Panc1 (cell line): Measurements from ENCODE around the gene FGD5. TPM values are rescaled to one million over a fixed set of nuclear protein-coding genes. Genes with fewer than 3 reads are reported as not detected.

Source experiments
- ATAC-seq: fragments of 200-7000 bp; cut with Tn5 transposase; 2 replicates; pipeline ENCODE4 v1.9.1; 2020; ENCODE audit warnings: mild to moderate bottlenecking, moderate library complexity
- BruUV-seq: library from RNA; stranded (reverse); fragments of 400-500 nt; replicated peaks from 2 replicates; lab custom pipeline; 2021; lab: Mats Ljungman, UMichigan
- CTCF ChIA-PET: fragments of 300-600 bp; sonication (Branson Sonifier 250); formaldehyde crosslinking; loops from one replicate; lab custom pipeline; 2022; ENCODE audit warnings: antibody characterized with exemption; lab: Charles Lee
- POLR2A ChIA-PET: fragments of 300-600 bp; sonication (Branson Sonifier 250); formaldehyde crosslinking; loops from one replicate; lab custom pipeline; 2022; ENCODE audit warnings: antibody characterized with exemption; lab: Charles Lee
- DNase-seq: peaks from one replicate; pipeline ENCODE4 v3.0.0-alpha.2; 2010; ENCODE audit warnings: low read depth, low spot score
- H3K27ac ChIP-seq: 2 replicates; pipeline ENCODE4 v1.5.1; 2011; ENCODE audit warnings: mild to moderate bottlenecking, low read length, inconsistent platforms
- H3K27me3 ChIP-seq: fragments of 200-500 bp; sonication (Bioruptor generic); 2 replicates; pipeline ENCODE4 v1.6.0; 2014; ENCODE audit warnings: low read length, inconsistent platforms; ENCODE audit not compliant: control insufficient read depth, insufficient read depth
- H3K36me3 ChIP-seq: fragments of 200-500 bp; sonication (Bioruptor generic); 2 replicates; pipeline ENCODE4 v1.5.1; 2014; ENCODE audit warnings: inconsistent platforms, mild to moderate bottlenecking, low read length, moderate library complexity; ENCODE audit not compliant: control insufficient read depth, insufficient read depth
- H3K4me1 ChIP-seq: 2 replicates; pipeline ENCODE4 v1.5.1; 2011; ENCODE audit warnings: inconsistent platforms, mild to moderate bottlenecking, low read length, moderate library complexity; ENCODE audit not compliant: control insufficient read depth, insufficient read depth
- H3K4me3 ChIP-seq, 2 experiments: 2 replicates each; pipeline ENCODE4 v1.5.1; 2011 to 2012; ENCODE audit warnings: low read depth in 2 of 2, low read length in 2 of 2, mild to moderate bottlenecking in 2 of 2, inconsistent platforms in 1 of 2, moderate library complexity in 1 of 2
- H3K9me3 ChIP-seq: fragments of 200-500 bp; sonication (Bioruptor generic); 2 replicates; pipeline ENCODE4 v1.5.1; 2014; ENCODE audit warnings: low read depth, mild to moderate bottlenecking, inconsistent platforms, low read length, moderate library complexity; ENCODE audit not compliant: control insufficient read depth, insufficient read depth
- CTCF ChIP-seq: fragments of 450-650 bp; IDR thresholded peaks from 2 replicates; pipeline ENCODE4 v1.5.1; 2017; ENCODE audit warnings: mild to moderate bottlenecking
- POLR2AphosphoS5 ChIP-seq: IDR thresholded peaks from 2 replicates; pipeline ENCODE4 v1.6.1; 2012; ENCODE audit warnings: mild to moderate bottlenecking, low read depth, low read length, moderate library complexity
- REST ChIP-seq, 2 experiments: IDR thresholded peaks; 2 replicates each; pipeline ENCODE4 v1.6.1; 2011 to 2012; ENCODE audit warnings: low read depth in 2 of 2, control low read depth in 1 of 2, low read length in 1 of 2, mild to moderate bottlenecking in 1 of 2, moderate library complexity in 1 of 2; ENCODE audit not compliant: insufficient read depth in 1 of 2
- SIN3A ChIP-seq: IDR thresholded peaks from 2 replicates; pipeline ENCODE4 v1.6.1; 2012; ENCODE audit warnings: low read depth, mild to moderate bottlenecking, low read length, moderate library complexity, borderline replicate concordance; ENCODE audit not compliant: insufficient read depth
- TCF7L2 ChIP-seq: IDR thresholded peaks from 2 replicates; pipeline ENCODE4 v1.6.1; 2011; ENCODE audit warnings: mild to moderate bottlenecking, low read depth, low read length, inconsistent platforms
- in situ Hi-C: cut with HindIII; loops from 2 replicates; pipeline ENCODE4 v1.10.0; 2016; ENCODE audit warnings: low sequenced_read_pairs, low pct_unique_long_range_greater_than_20kb
- intact Hi-C: fragments of 100-400 bp; cut with micrococcal nuclease; formaldehyde crosslinking; loops from one replicate; pipeline ENCODE4 v1.10.0; 2022; ENCODE audit not compliant: unreplicated experiment
- total RNA-seq: library from RNA; stranded (reverse); gene quantifications from one replicate; pipeline ENCODE4 v1.2.1, GENCODE V29; 2021; ENCODE audit not compliant: unreplicated experiment

FGD5 gene
- total RNA-seq, 1 experiment from 2014 or later: 0.77 TPM

- no TSS peak for BruUV-seq
- intact Hi-C loops: no loop called here
- Histone ChIP-seq H3K36me3 (no peaks in the 10 kb centered on the region), H3K9me3 (no peaks in the 10 kb centered on the region), H3K27me3 (peaks cover 10% of the 10 kb centered on the region), H3K27ac (no peak overlapping the region), H3K4me1 (no peaks in the 10 kb centered on the region), H3K4me3 (no peak overlapping the region)
- ChIA-PET POLR2A (no interaction called here), CTCF (no interaction called here)
- in situ Hi-C loops: no loop called here
- ATAC-seq (no peak), DNase-seq (no peak)
- TF ChIP-seq SIN3A (no peak), TCF7L2 (no peak), POLR2AphosphoS5 (no peak), CTCF (no peak), REST (IDR thresholded peaks at IDR 0.05; ENCODE audit: insufficient read depth in 1 of 2, low read depth in 2 of 2, low read length in 1 of 2) (no peak)
These were observed 909 bp downstream of the FGD5 start for GRCh38 chr3:14819671-14820070.

- Histone ChIP-seq H3K4me3 (no peak overlapping the region), H3K4me1 (no peaks in the 10 kb centered on the region), H3K36me3 (no peaks in the 10 kb centered on the region), H3K9me3 (no peaks in the 10 kb centered on the region), H3K27me3 (peaks cover 13% of the 10 kb centered on the region), H3K27ac (no peak overlapping the region)
- ChIA-PET CTCF (no interaction called here), POLR2A (no interaction called here)
- TF ChIP-seq REST (IDR thresholded peaks at IDR 0.05; ENCODE audit: insufficient read depth in 1 of 2, low read depth in 2 of 2, low read length in 1 of 2) (no peak), SIN3A (no peak)
- in situ Hi-C loops (no loop called here), intact Hi-C loops (no loop called here)
- DNase-seq (no peak), ATAC-seq (no peak)
- no TSS peak for BruUV-seq
These were observed 1.4 kb downstream of the FGD5 start for GRCh38 chr3:14820156-14820555.
